ENCODE measurements around the gene ASNSD1.

ASNSD1 gene

GRCh38 chr2:189657867-189658266, 3.4 kb upstream of the ASNSD1 start:
- peak overlapping the region; percentile 64; the same call in 1 of the 2 replicates for H2AFZ ChIP-seq (ENCODE audit: low read depth, low read length)
- no peak overlapping the region for H3K4me2 ChIP-seq (ENCODE audit: low read length)
- peaks cover 23% of the 10 kb centered on the region for H3K4me1 ChIP-seq (ENCODE audit: low read length)
- no peaks in the 10 kb centered on the region for H3K27me3 ChIP-seq (ENCODE audit: low read depth, low read length)
- H3K79me2 ChIP-seq (ENCODE audit: low read length) = peaks cover 16% of the 10 kb centered on the region
- no peaks in the 10 kb centered on the region for H3K36me3 ChIP-seq (replicated peaks; ENCODE audit: low read depth, low read length)
- no peaks in the 10 kb centered on the region for H3K9me3 ChIP-seq (ENCODE audit: insufficient read depth, low read length)
- H3K9ac ChIP-seq (ENCODE audit: low read length) = no peak overlapping the region
- H3K27ac ChIP-seq (ENCODE audit: low read length) = no peak overlapping the region
- no peak for TF ChIP-seq EZH2phosphoT487 (IDR thresholded peaks at IDR 0.05; ENCODE audit: low read depth)
- TF ChIP-seq CTCF (IDR thresholded peaks at IDR 0.05; ENCODE audit: low read depth, low read length) = no peak
- no peaks in the 10 kb centered on the region for H4K20me1 ChIP-seq (ENCODE audit: insufficient read depth, low read length)
- H3K4me3 ChIP-seq (ENCODE audit: low read length) = no peak overlapping the region

GRCh38 chr2:189658306-189659212, 2.7 kb upstream of the ASNSD1 start:
- Histone ChIP-seq H3K4me1 (ENCODE audit: low read length) (peaks cover 23% of the 10 kb centered on the region), H2AFZ (ENCODE audit: low read depth, low read length) (peak overlapping the region; percentile 64), H4K20me1 (ENCODE audit: insufficient read depth, low read length) (no peaks in the 10 kb centered on the region), H3K4me3 (ENCODE audit: low read length) (no peak overlapping the region), H3K27ac (ENCODE audit: low read length) (no peak overlapping the region), H3K36me3 (replicated peaks; ENCODE audit: low read depth, low read length) (no peaks in the 10 kb centered on the region), H3K9ac (ENCODE audit: low read length) (no peak overlapping the region), H3K79me2 (ENCODE audit: low read length) (peaks cover 20% of the 10 kb centered on the region), H3K4me2 (ENCODE audit: low read length) (peak overlapping the region; percentile 42), H3K9me3 (ENCODE audit: insufficient read depth, low read length) (no peaks in the 10 kb centered on the region), H3K27me3 (ENCODE audit: low read depth, low read length) (no peaks in the 10 kb centered on the region)
- TF ChIP-seq EZH2phosphoT487 (IDR thresholded peaks at IDR 0.05; ENCODE audit: low read depth) (no peak), CTCF (IDR thresholded peaks at IDR 0.05; ENCODE audit: low read depth, low read length) (no peak)

GRCh38 chr2:189659734-189660133, 1.5 kb upstream of the ASNSD1 start:
- Histone ChIP-seq H4K20me1 (ENCODE audit: insufficient read depth, low read length) (no peaks in the 10 kb centered on the region), H3K4me1 (ENCODE audit: low read length) (peaks cover 23% of the 10 kb centered on the region), H3K4me2 (ENCODE audit: low read length) (no peak overlapping the region), H3K27ac (ENCODE audit: low read length) (no peak overlapping the region), H3K79me2 (ENCODE audit: low read length) (peaks cover 29% of the 10 kb centered on the region), H3K9ac (ENCODE audit: low read length) (no peak overlapping the region), H3K36me3 (replicated peaks; ENCODE audit: low read depth, low read length) (no peaks in the 10 kb centered on the region), H3K9me3 (ENCODE audit: insufficient read depth, low read length) (no peaks in the 10 kb centered on the region), H2AFZ (ENCODE audit: low read depth, low read length) (no peak overlapping the region), H3K4me3 (ENCODE audit: low read length) (no peak overlapping the region), H3K27me3 (ENCODE audit: low read depth, low read length) (no peaks in the 10 kb centered on the region)
- no peak for TF ChIP-seq EZH2phosphoT487 (IDR thresholded peaks at IDR 0.05; ENCODE audit: low read depth)
- TF ChIP-seq CTCF (IDR thresholded peaks at IDR 0.05; ENCODE audit: low read depth, low read length) = no peak

- no peaks in the 10 kb centered on the region for H3K36me3 ChIP-seq (replicated peaks; ENCODE audit: low read depth, low read length)
- H3K27ac ChIP-seq (ENCODE audit: low read length) = no peak overlapping the region
- peak overlapping the region; percentile 96 for H2AFZ ChIP-seq (ENCODE audit: low read depth, low read length)
- H3K4me2 ChIP-seq (ENCODE audit: low read length) = peak overlapping the region; percentile 74
- H3K27me3 ChIP-seq (ENCODE audit: low read depth, low read length) = no peaks in the 10 kb centered on the region
- no peaks in the 10 kb centered on the region for H3K9me3 ChIP-seq (ENCODE audit: insufficient read depth, low read length)
- no peaks in the 10 kb centered on the region for H4K20me1 ChIP-seq (ENCODE audit: insufficient read depth, low read length)
- H3K79me2 ChIP-seq (ENCODE audit: low read length) = peaks cover 29% of the 10 kb centered on the region
- TF ChIP-seq CTCF (IDR thresholded peaks at IDR 0.05; ENCODE audit: low read depth, low read length) = no peak
- no peak for TF ChIP-seq EZH2phosphoT487 (IDR thresholded peaks at IDR 0.05; ENCODE audit: low read depth)
- peak overlapping the region; percentile 35; the same call in 1 of the 2 replicates for H3K9ac ChIP-seq (ENCODE audit: low read length)
- peaks cover 23% of the 10 kb centered on the region for H3K4me1 ChIP-seq (ENCODE audit: low read length)
- H3K4me3 ChIP-seq (ENCODE audit: low read length) = peak overlapping the region; percentile 69
These were observed 484 bp upstream of the ASNSD1 start for GRCh38 chr2:189660803-189661147.
